CD4-positive, alpha-beta memory T cell (primary cell): ENCODE measurements around the gene CPEB1. TPM values are rescaled to one million over a fixed set of nuclear protein-coding genes. Genes with fewer than 3 reads are reported as not detected.

Experiments used
- CTCF ChIA-PET: fragments of 350-600 bp; sonication (Branson Sonifier 250); formaldehyde crosslinking; loops from one replicate; lab custom pipeline; 2021; ENCODE audit warnings: inconsistent platforms; ENCODE audit not compliant: partially characterized antibody; lab: Charles Lee
- POLR2A ChIA-PET: fragments of 350-600 bp; sonication (Branson Sonifier 250); formaldehyde crosslinking; loops from one replicate; lab custom pipeline; 2021; ENCODE audit not compliant: partially characterized antibody; lab: Charles Lee
- DNase-seq, 5 donors: peaks; one replicate each; pipeline versions ENCODE4 v3.0.0 to v3.0.0-alpha.2; 2020 to 2022; ENCODE audit warnings: mixed read lengths in 1 of 5
- H3K27ac ChIP-seq: one replicate; pipeline ENCODE4 v1.7.0; 2013; ENCODE audit warnings: low read depth, low read length
- H3K27me3 ChIP-seq: 2 replicates; pipeline ENCODE4 v1.7.0; 2013; ENCODE audit warnings: mild to moderate bottlenecking, low read length, moderate library complexity; ENCODE audit not compliant: insufficient read depth
- H3K36me3 ChIP-seq: 2 replicates; pipeline ENCODE4 v1.7.0; 2013; ENCODE audit warnings: mild to moderate bottlenecking, low read length, moderate library complexity; ENCODE audit not compliant: insufficient read depth
- H3K4me1 ChIP-seq: 2 replicates; pipeline ENCODE4 v1.7.0; 2013; ENCODE audit warnings: mild to moderate bottlenecking, low read length, moderate library complexity; ENCODE audit not compliant: insufficient read depth
- H3K4me3 ChIP-seq, 2 donors: one replicate each; pipeline ENCODE4 v1.7.0; 2013; ENCODE audit warnings: low read length in 2 of 2, mild to moderate bottlenecking in 1 of 2
- H3K9me3 ChIP-seq, 2 donors: one replicate each; pipeline ENCODE4 v1.7.0; 2013; ENCODE audit warnings: low read length in 2 of 2, control low read depth in 1 of 2; ENCODE audit not compliant: control insufficient read depth in 1 of 2
- H3K27ac Mint-ChIP-seq, 7 donors: one replicate each; pipeline ENCODE4 v1.8.0; 2020 to 2021; ENCODE audit warnings: mixed read lengths in 7 of 7, mild to moderate bottlenecking in 6 of 7, inconsistent platforms in 3 of 7, moderate library complexity in 3 of 7
- H3K27me3 Mint-ChIP-seq, 2 donors: one replicate each; pipeline ENCODE4 v1.8.0; 2020 to 2021; ENCODE audit warnings: mixed read lengths in 2 of 2
- H3K36me3 Mint-ChIP-seq, 2 donors: one replicate each; pipeline ENCODE4 v1.8.0; 2020 to 2021; ENCODE audit warnings: mixed read lengths in 2 of 2, inconsistent platforms in 1 of 2, mild to moderate bottlenecking in 1 of 2
- H3K4me1 Mint-ChIP-seq, 4 donors: one replicate each; pipeline ENCODE4 v1.8.0; 2020 to 2021; ENCODE audit warnings: mixed read lengths in 4 of 4, mild to moderate bottlenecking in 1 of 4
- H3K4me3 Mint-ChIP-seq, 8 donors: one replicate each; pipeline ENCODE4 v1.8.0; 2020 to 2021; ENCODE audit warnings: mixed read lengths in 8 of 8, mild to moderate bottlenecking in 7 of 8, moderate library complexity in 6 of 8, inconsistent platforms in 3 of 8
- H3K9me3 Mint-ChIP-seq, 8 donors: one replicate each; pipeline ENCODE4 v1.8.0; 2020 to 2021; ENCODE audit warnings: mixed read lengths in 8 of 8, mild to moderate bottlenecking in 5 of 8, inconsistent platforms in 3 of 8, moderate library complexity in 1 of 8
- intact Hi-C: fragments of 100-400 bp; cut with micrococcal nuclease; formaldehyde crosslinking; loops from one replicate; pipeline ENCODE4 v1.15.1; 2023
- polyA plus RNA-seq, 2 donors: library from polyadenylated mRNA; unstranded; fragments of 300-500 nt; fragmentation: Illumina TruSeq; gene quantifications; one replicate each; pipeline ENCODE4 v1.2.3, GENCODE V29; 2021
- total RNA-seq, 2 experiments: library from RNA; stranded (reverse); gene quantifications; one replicate each; pipeline ENCODE4 v1.2.3, GENCODE V29; 2021

CPEB1 gene
- total and polyA plus RNA-seq, 4 experiments from 2014 or later, result 0.17 to 0.55 (median 0.38) TPM

- peaks cover 2 to 5% (median 3%) of the 10 kb centered on the region in 4 donors for H3K4me1 Mint-ChIP-seq
- H3K9me3 Mint-ChIP-seq, result peaks cover 0 to 3% (median 0%) of the 10 kb centered on the region in 8 donors
- peaks cover 48 to 55% of the 10 kb centered on the region in 2 donors for H3K27me3 Mint-ChIP-seq
- no peak overlapping the region for H3K4me3 ChIP-seq
- H3K27ac Mint-ChIP-seq, result peak overlapping the region in 1 of 7 donors; percentile 32
- peaks cover 14% of the 10 kb centered on the region for H3K4me1 ChIP-seq
- intact Hi-C loops, result no loop called here
- no peaks in the 10 kb centered on the region for H3K9me3 ChIP-seq
- H3K27ac ChIP-seq, result no peak overlapping the region
- no peaks in the 10 kb centered on the region for H3K36me3 ChIP-seq
- CTCF ChIA-PET, result no interaction called here
- no peaks in the 10 kb centered on the region for H3K36me3 Mint-ChIP-seq
- no peak for DNase-seq
- POLR2A ChIA-PET, result no interaction called here
- peaks cover 21% of the 10 kb centered on the region for H3K27me3 ChIP-seq
- no peak overlapping the region for H3K4me3 Mint-ChIP-seq
Measured at GRCh38 chr15:82642656-82643055, 4.5 kb downstream of the CPEB1 start.

GRCh38 chr15:82641129-82641798 lies 5.9 kb downstream of the CPEB1 start:
- intact Hi-C loops, result no loop called here
- Histone ChIP-seq H3K27me3 (peaks cover 13% of the 10 kb centered on the region), H3K4me3 (no peak overlapping the region), H3K9me3 (no peaks in the 10 kb centered on the region), H3K36me3 (no peaks in the 10 kb centered on the region), H3K4me1 (peaks cover 4% of the 10 kb centered on the region), H3K27ac (no peak overlapping the region)
- H3K27me3 Mint-ChIP-seq, result peaks cover 60 to 61% of the 10 kb centered on the region in 2 donors
- no peak overlapping the region for H3K27ac Mint-ChIP-seq
- CTCF ChIA-PET, result no interaction called here
- H3K9me3 Mint-ChIP-seq, result peaks cover 0 to 3% (median 0%) of the 10 kb centered on the region in 8 donors
- DNase-seq, result no peak
- peaks cover 2 to 4% (median 3%) of the 10 kb centered on the region in 4 donors for H3K4me1 Mint-ChIP-seq
- H3K36me3 Mint-ChIP-seq, result no peaks in the 10 kb centered on the region
- no peak overlapping the region for H3K4me3 Mint-ChIP-seq
- POLR2A ChIA-PET, result no interaction called here

- ChIA-PET POLR2A (no interaction called here), CTCF (interaction anchor here (1.0 kb wide), 1 partner anchor 360 kb away, joined by 3 read pairs; no protein-coding TSS in a partner anchor)
- Histone ChIP-seq H3K27me3 (peaks cover 10% of the 10 kb centered on the region), H3K9me3 (no peaks in the 10 kb centered on the region), H3K36me3 (no peaks in the 10 kb centered on the region), H3K27ac (no peak overlapping the region), H3K4me3 (no peak overlapping the region), H3K4me1 (no peaks in the 10 kb centered on the region)
- intact Hi-C loops, result no loop called here
- no peaks in the 10 kb centered on the region for H3K4me1 Mint-ChIP-seq
- H3K27me3 Mint-ChIP-seq, result peaks cover 59 to 61% of the 10 kb centered on the region in 2 donors
- no peak overlapping the region for H3K4me3 Mint-ChIP-seq
- H3K9me3 Mint-ChIP-seq, result peaks cover 0 to 2% (median 0%) of the 10 kb centered on the region in 8 donors
- no peaks in the 10 kb centered on the region for H3K36me3 Mint-ChIP-seq
- H3K27ac Mint-ChIP-seq, result no peak overlapping the region
- no peak for DNase-seq
Measured at GRCh38 chr15:82640672-82641071, 6.5 kb downstream of the CPEB1 start.

GRCh38 chr15:82635798-82636197 lies 11.4 kb downstream of the CPEB1 start:
- no peaks in the 10 kb centered on the region for H3K4me1 ChIP-seq
- H3K27ac ChIP-seq, result no peak overlapping the region
- no peaks in the 10 kb centered on the region for H3K36me3 ChIP-seq
- Mint-ChIP-seq H3K4me3 (no peak overlapping the region), H3K4me1 (no peaks in the 10 kb centered on the region), H3K9me3 (peaks cover 0 to 2% (median 0%) of the 10 kb centered on the region in 8 donors), H3K36me3 (no peaks in the 10 kb centered on the region), H3K27ac (no peak overlapping the region), H3K27me3 (peaks cover 40 to 48% of the 10 kb centered on the region in 2 donors)
- POLR2A ChIA-PET, result no interaction called here
- intact Hi-C loops, result no loop called here
- H3K9me3 ChIP-seq, result no peaks in the 10 kb centered on the region
- H3K27me3 ChIP-seq, result no peaks in the 10 kb centered on the region
- CTCF ChIA-PET, result no interaction called here
- no peak for DNase-seq
- H3K4me3 ChIP-seq, result no peak overlapping the region

- Mint-ChIP-seq H3K27me3 (peaks cover 7 to 13% of the 10 kb centered on the region in 2 donors), H3K4me3 (no peak overlapping the region), H3K27ac (no peak overlapping the region), H3K4me1 (no peaks in the 10 kb centered on the region), H3K36me3 (no peaks in the 10 kb centered on the region), H3K9me3 (peaks cover 0 to 1% (median 0%) of the 10 kb centered on the region in 8 donors)
- Histone ChIP-seq H3K4me3 (no peak overlapping the region), H3K27ac (no peak overlapping the region), H3K36me3 (no peaks in the 10 kb centered on the region), H3K27me3 (peaks cover 4% of the 10 kb centered on the region), H3K9me3 (no peaks in the 10 kb centered on the region), H3K4me1 (no peaks in the 10 kb centered on the region)
- DNase-seq, result no peak
- ChIA-PET CTCF (no interaction called here), POLR2A (no interaction called here)
- intact Hi-C loops, result no loop called here
Measured at GRCh38 chr15:82630033-82630432, 17.1 kb downstream of the CPEB1 start.

GRCh38 chr15:82625136-82625535 lies 22.0 kb downstream of the CPEB1 start:
- Mint-ChIP-seq H3K4me1 (no peaks in the 10 kb centered on the region), H3K36me3 (no peaks in the 10 kb centered on the region), H3K27ac (no peak overlapping the region), H3K9me3 (no peaks in the 10 kb centered on the region), H3K4me3 (no peak overlapping the region), H3K27me3 (peaks cover 2 to 9% of the 10 kb centered on the region in 2 donors)
- no peaks in the 10 kb centered on the region for H3K9me3 ChIP-seq
- ChIA-PET POLR2A (no interaction called here), CTCF (no interaction called here)
- no peak overlapping the region for H3K4me3 ChIP-seq
- H3K4me1 ChIP-seq, result no peaks in the 10 kb centered on the region
- H3K36me3 ChIP-seq, result no peaks in the 10 kb centered on the region
- intact Hi-C loops, result no loop called here
- no peak overlapping the region for H3K27ac ChIP-seq
- H3K27me3 ChIP-seq, result peaks cover 4% of the 10 kb centered on the region
- DNase-seq, result no peak

GRCh38 chr15:82624438-82624837 lies 22.7 kb downstream of the CPEB1 start:
- Mint-ChIP-seq H3K9me3 (no peaks in the 10 kb centered on the region), H3K4me1 (no peaks in the 10 kb centered on the region), H3K4me3 (no peak overlapping the region), H3K27ac (no peak overlapping the region), H3K36me3 (no peaks in the 10 kb centered on the region), H3K27me3 (peaks cover 2 to 8% of the 10 kb centered on the region in 2 donors)
- no peaks in the 10 kb centered on the region for H3K4me1 ChIP-seq
- peaks cover 4% of the 10 kb centered on the region for H3K27me3 ChIP-seq
- H3K4me3 ChIP-seq, result no peak overlapping the region
- POLR2A ChIA-PET, result no interaction called here
- no peak for DNase-seq
- intact Hi-C loops, result no loop called here
- CTCF ChIA-PET, result no interaction called here
- H3K36me3 ChIP-seq, result no peaks in the 10 kb centered on the region
- no peak overlapping the region for H3K27ac ChIP-seq
- no peaks in the 10 kb centered on the region for H3K9me3 ChIP-seq
